H1 (cell line): ENCODE measurements around the gene DCLK1.
"Not testable (repeated sequence)": the region's sequence is repeated elsewhere in the genome, so short reads cannot be mapped to it uniquely, and the experiment has no call there.

Experiments used
- TCF12 ChIP-seq: IDR thresholded peaks from 2 replicates; pipeline ENCODE4 v1.6.1; 2011; ENCODE audit warnings: low read depth, mild to moderate bottlenecking, low read length
- USF2 ChIP-seq: IDR thresholded peaks from 2 replicates; pipeline ENCODE4 v1.6.1; 2011; ENCODE audit warnings: low read length, improper control_type of control experiment

GRCh38 chr13:35983703-35984102, 147.5 kb downstream of the DCLK1 start:
- not testable (repeated sequence) for TF ChIP-seq USF2, TCF12
